GM18858 (cell line): ENCODE results near the gene KCNQ1.

Experiments
- ATAC-seq: cut with Tn5 transposase; IDR thresholded peaks from one replicate; pipeline ENCODE4 v1.9.1; 2021; ENCODE audit not compliant: unreplicated experiment

The KCNQ1 gene

GRCh38 chr11:2531277-2531986 is 86.6 kb downstream of the KCNQ1 start:
- ATAC-seq = no peak

GRCh38 chr11:2531987-2532703 is 87.3 kb downstream of the KCNQ1 start:
- ATAC-seq = no peak

- ATAC-seq = no peak
These were observed 88.1 kb downstream of the KCNQ1 start for GRCh38 chr11:2532704-2533586.

GRCh38 chr11:2533587-2534133 is 88.9 kb downstream of the KCNQ1 start:
- ATAC-seq = no peak

- no peak for ATAC-seq
These were observed 89.5 kb downstream of the KCNQ1 start for GRCh38 chr11:2534134-2534956.

GRCh38 chr11:2534957-2535672 is 90.3 kb downstream of the KCNQ1 start:
- ATAC-seq = no peak

- no peak for ATAC-seq
These were observed 91.0 kb downstream of the KCNQ1 start for GRCh38 chr11:2535673-2536439.

- ATAC-seq = no peak
These were observed 91.7 kb downstream of the KCNQ1 start for GRCh38 chr11:2536440-2536989.

- no peak for ATAC-seq
These were observed 92.3 kb downstream of the KCNQ1 start for GRCh38 chr11:2537010-2537705.

- ATAC-seq = no peak
These were observed 93.3 kb downstream of the KCNQ1 start for GRCh38 chr11:2537896-2538724.

GRCh38 chr11:2538951-2539350 is 94.1 kb downstream of the KCNQ1 start:
- no peak for ATAC-seq

GRCh38 chr11:2539371-2540222 is 94.8 kb downstream of the KCNQ1 start:
- ATAC-seq = no peak

- no peak for ATAC-seq
These were observed 95.6 kb downstream of the KCNQ1 start for GRCh38 chr11:2540223-2540991.

- ATAC-seq = no peak
These were observed 96.3 kb downstream of the KCNQ1 start for GRCh38 chr11:2540992-2541680.

- no peak for ATAC-seq
These were observed 97.1 kb downstream of the KCNQ1 start for GRCh38 chr11:2541881-2542361.
